Liver (tissue), 9 donors: Measurements from ENCODE around the gene ABHD2. TPM values are rescaled to one million over a fixed set of nuclear protein-coding genes. Genes with fewer than 3 reads are reported as not detected.

Source experiments
- DNase-seq: peaks from one replicate; pipeline ENCODE4 v3.0.0-alpha.2; 2017; ENCODE audit warnings: low spot score
- H3K27ac ChIP-seq, 2 donors: one replicate each; pipeline ENCODE4 v1.7.0; 2013; ENCODE audit warnings: inconsistent platforms in 2 of 2, low read length in 2 of 2, control low read depth in 1 of 2, low read depth in 1 of 2, mild to moderate bottlenecking in 1 of 2
- H3K27me3 ChIP-seq, 4 donors: one replicate each; pipeline versions ENCODE4 v1.6.1 to v1.7.0; 2013; ENCODE audit warnings: low read length in 3 of 4, inconsistent platforms in 1 of 4, mild to moderate bottlenecking in 1 of 4, moderate library complexity in 1 of 4; ENCODE audit not compliant: control insufficient read depth in 4 of 4, insufficient read depth in 4 of 4
- H3K36me3 ChIP-seq, 4 donors: one replicate each; pipeline versions ENCODE4 v1.6.1 to v1.7.0; 2013; ENCODE audit warnings: low read length in 3 of 4, mild to moderate bottlenecking in 3 of 4, low read depth in 1 of 4, moderate library complexity in 1 of 4; ENCODE audit not compliant: control insufficient read depth in 4 of 4, insufficient read depth in 3 of 4
- H3K4me1 ChIP-seq, 4 donors: one replicate each; pipeline versions ENCODE4 v1.6.1 to v1.7.0; 2013; ENCODE audit warnings: low read length in 3 of 4, mild to moderate bottlenecking in 3 of 4, moderate library complexity in 1 of 4; ENCODE audit not compliant: control insufficient read depth in 4 of 4, insufficient read depth in 4 of 4
- H3K4me3 ChIP-seq, 3 donors: one replicate each; pipeline versions ENCODE4 v1.6.1 to v1.7.0; 2013; ENCODE audit warnings: low read length in 3 of 3, control low read depth in 1 of 3, low read depth in 1 of 3, mild to moderate bottlenecking in 1 of 3
- H3K9ac ChIP-seq, 2 donors: one replicate each; pipeline ENCODE4 v1.7.0; 2013; ENCODE audit warnings: low read length in 2 of 2, mild to moderate bottlenecking in 2 of 2, moderate library complexity in 2 of 2, control low read depth in 1 of 2, low read depth in 1 of 2
- H3K9me3 ChIP-seq, 4 donors: one replicate each; pipeline versions ENCODE4 v1.6.1 to v1.7.0; 2013; ENCODE audit warnings: low read length in 3 of 4; ENCODE audit not compliant: control insufficient read depth in 4 of 4
- CTCF ChIP-seq: fragments of 150-350 bp; IDR thresholded peaks from 2 replicates; pipeline ENCODE4 v1.5.1; 2017; ENCODE audit warnings: improper control_type of control experiment, low read depth, low read length; ENCODE audit not compliant: missing input control
- EGR1 ChIP-seq, 2 donors: IDR thresholded peaks; 2 replicates each; pipeline ENCODE4 v1.6.1; 2016 to 2018; ENCODE audit warnings: antibody characterized with exemption in 2 of 2, low read depth in 2 of 2
- FOXA1 ChIP-seq: IDR thresholded peaks from 2 replicates; pipeline ENCODE4 v1.6.1; 2016; ENCODE audit warnings: antibody characterized with exemption
- FOXA2 ChIP-seq: IDR thresholded peaks from 2 replicates; pipeline ENCODE4 v1.6.1; 2016; ENCODE audit warnings: antibody characterized with exemption
- GABPA ChIP-seq, 2 donors: IDR thresholded peaks in 1 of 2; conservative IDR thresholded peaks in 1 of 2; 2 replicates each; pipeline ENCODE4 v1.6.1; 2016; ENCODE audit warnings: antibody characterized with exemption in 2 of 2, mild to moderate bottlenecking in 1 of 2, moderate library complexity in 1 of 2
- HNF4A ChIP-seq, 2 donors: conservative IDR thresholded peaks; 2 replicates each; pipeline ENCODE4 v1.6.1; 2016; ENCODE audit warnings: antibody characterized with exemption in 2 of 2, mild to moderate bottlenecking in 2 of 2
- NR2F2 ChIP-seq: IDR thresholded peaks from 2 replicates; pipeline ENCODE4 v1.6.1; 2016; ENCODE audit warnings: antibody characterized with exemption
- REST ChIP-seq: IDR thresholded peaks from 2 replicates; pipeline ENCODE4 v1.6.1; 2016; ENCODE audit warnings: antibody characterized with exemption, mild to moderate bottlenecking
- RXRA ChIP-seq, 2 donors: IDR thresholded peaks; 2 replicates each; pipeline ENCODE4 v1.6.1; 2017 to 2018; ENCODE audit warnings: antibody characterized with exemption in 2 of 2, mild to moderate bottlenecking in 1 of 2
- TAF1 ChIP-seq: conservative IDR thresholded peaks from 2 replicates; pipeline ENCODE4 v1.6.1; 2016; ENCODE audit warnings: antibody characterized with exemption, mild to moderate bottlenecking
- ZBTB33 ChIP-seq: IDR thresholded peaks from 2 replicates; pipeline ENCODE4 v1.6.1; 2016; ENCODE audit warnings: antibody characterized with exemption
- WGBS: extraction: QIAGEN DNeasy Blood & Tissue Kit; methylation state at CpG from one replicate; pipeline ENCODE4 v1.1.7; 2013; 5-methylcytosine and 5-hydroxymethylcytosine counted together
- polyA plus RNA-seq, 2 donors: library from polyadenylated mRNA; stranded (reverse) in 1 of 2; unstranded in 1 of 2; fragments of 200-250 nt in 1 of 2; fragments of >200 nt in 1 of 2; fragmentation: Nextera tagmentation in 1 of 2; extraction: Ambion mirVana in 1 of 2; gene quantifications; one replicate each; pipeline versions ENCODE4 v1.2.1 to v1.2.3, GENCODE V29; 2013 to 2015
- total RNA-seq, 2 donors: library from RNA; depleted of rRNA; stranded (reverse); fragments of >200 nt; gene quantifications; one replicate each; pipeline ENCODE4 v1.2.3, GENCODE V29; 2014
- donor health status: healthy.
- donor health status: healthy.
- donor health status: healthy.
- donor health status: healthy.
- donor health status: healthy.

ABHD2 gene
- total and polyA plus RNA-seq, 4 donors = 34.6 to 663 (median 65.1) TPM

- Histone ChIP-seq H3K4me1 (peaks cover 5 to 42% (median 35%) of the 10 kb centered on the region in 4 donors), H3K9ac (no peak overlapping the region), H3K36me3 (peaks cover 4 to 49% (median 29%) of the 10 kb centered on the region in 4 donors), H3K4me3 (no peak overlapping the region), H3K27ac (peak overlapping the region in 1 of 2 donors; percentile 30), H3K27me3 (no peaks in the 10 kb centered on the region), H3K9me3 (no peaks in the 10 kb centered on the region)
- TF ChIP-seq NR2F2 (no peak), RXRA (IDR thresholded peaks at IDR 0.05) (peak in 1 of 2 donors; percentile 72), HNF4A (conservative IDR thresholded peaks at IDR 0.05) (peak; percentile 18 to 32), REST (peak; percentile 23), EGR1 (IDR thresholded peaks at IDR 0.05; ENCODE audit: low read depth in 2 of 2) (no peak), GABPA (IDR thresholded peaks at IDR 0.05 in 1 of 2, conservative IDR thresholded peaks at IDR 0.05 in 1 of 2) (no peak)
- WGBS = 31% methylated on average over 7 of the region's 7 CpGs
- DNase-seq = no peak
These were observed 76.5 kb downstream of the ABHD2 start for GRCh38 chr15:89164712-89165211.

GRCh38 chr15:89165677-89166076, 77.4 kb downstream of the ABHD2 start:
- no peaks in the 10 kb centered on the region for H3K27me3 ChIP-seq
- H3K9ac ChIP-seq = no peak overlapping the region
- H3K9me3 ChIP-seq = no peaks in the 10 kb centered on the region
- no peak for TF ChIP-seq ZBTB33
- peak; percentile 3 for TF ChIP-seq REST
- peak in 1 of 2 donors; percentile 6 for TF ChIP-seq GABPA (IDR thresholded peaks at IDR 0.05 in 1 of 2, conservative IDR thresholded peaks at IDR 0.05 in 1 of 2)
- no peak for TF ChIP-seq CTCF
- no peak for TF ChIP-seq FOXA1
- TF ChIP-seq TAF1 = no peak
- TF ChIP-seq FOXA2 = peak; percentile 60
- H3K36me3 ChIP-seq = peaks cover 4 to 49% (median 25%) of the 10 kb centered on the region in 4 donors
- peaks cover 4 to 39% (median 35%) of the 10 kb centered on the region in 4 donors for H3K4me1 ChIP-seq
- 26% methylated on average over 2 of the region's 2 CpGs for WGBS
- peak overlapping the region; percentile 9 to 11 for H3K27ac ChIP-seq
- H3K4me3 ChIP-seq = no peak overlapping the region
- DNase-seq = no peak
